Activated CD4-positive, alpha-beta T cell treated with anti-CD3 and anti-CD28 coated beads for 4 hours (primary cell): Measurements from ENCODE around the gene SUSD6.

Experiments used
- DNase-seq, 2 donors: peaks; one replicate each; pipeline ENCODE4 v3.0.0-alpha.2; 2020

Gene SUSD6

GRCh38 chr14:69611172-69612013, at the start of gene SUSD6:
Gene SUSD6, plus strand, starts transcription at chr14:69611596. Its CDS starts 46,997 bp downstream, at chr14:69658593.
- peak; percentile 83 to 89 for DNase-seq

- no peak for DNase-seq
These were observed 49.5 kb upstream of the SUSD6 start for GRCh38 chr14:69561893-69562292.

- no peak for DNase-seq
These were observed 43.8 kb upstream of the SUSD6 start for GRCh38 chr14:69567563-69567962.

DNA sequence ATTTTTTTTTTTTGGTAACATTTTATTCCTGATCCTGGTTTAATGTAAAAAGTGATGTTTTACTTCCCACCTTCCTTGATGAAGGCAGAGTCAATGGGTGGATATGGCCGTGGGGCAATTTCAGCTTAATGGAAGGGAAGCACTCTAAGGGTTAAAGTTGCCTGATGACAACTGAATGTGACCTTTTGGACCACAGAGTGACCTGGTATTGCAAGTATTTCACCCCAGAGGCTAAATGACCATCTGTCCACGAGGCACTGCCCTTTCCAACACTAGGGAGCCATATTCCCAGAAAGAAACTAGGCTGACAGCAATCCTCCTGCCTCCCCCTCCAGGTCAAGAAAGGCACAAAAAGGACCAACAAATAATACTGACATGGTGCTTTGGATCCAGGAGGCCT, 41.5 kb upstream of the SUSD6 start:
- DNase-seq, result no peak

- no peak for DNase-seq
These were observed 40.5 kb upstream of the SUSD6 start for GRCh38 chr14:69570836-69571330.

DNA sequence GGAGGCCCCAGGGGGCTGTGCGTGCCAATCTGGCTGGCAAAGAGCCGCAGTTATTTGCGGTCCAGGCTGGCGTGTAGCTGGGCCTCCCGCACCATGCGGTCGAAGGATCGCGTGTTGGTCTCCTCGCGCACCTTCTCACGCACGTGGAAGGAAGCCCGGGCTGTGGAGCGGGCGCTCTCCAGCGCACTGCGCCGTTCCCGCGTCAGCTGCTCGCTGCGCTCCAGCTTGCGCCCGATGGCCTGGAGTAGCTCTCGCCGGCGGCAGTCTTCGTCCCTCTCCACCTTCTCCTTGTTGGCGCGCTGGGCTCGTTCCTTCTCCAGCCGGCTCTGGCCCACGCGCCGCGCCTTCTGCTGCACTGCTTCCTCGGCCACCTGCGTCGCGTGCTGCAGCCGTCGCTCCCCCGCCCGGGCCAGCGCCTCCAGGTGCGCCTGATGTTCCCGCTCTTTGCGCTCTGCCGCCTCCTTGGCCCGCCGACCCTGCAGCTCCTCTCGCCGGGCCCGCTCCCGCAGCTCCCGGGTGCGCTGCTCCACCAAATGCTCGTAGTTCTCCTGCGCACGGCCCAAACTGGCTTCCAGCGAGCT, 39.9 kb upstream of the SUSD6 start:
- no peak for DNase-seq

DNA sequence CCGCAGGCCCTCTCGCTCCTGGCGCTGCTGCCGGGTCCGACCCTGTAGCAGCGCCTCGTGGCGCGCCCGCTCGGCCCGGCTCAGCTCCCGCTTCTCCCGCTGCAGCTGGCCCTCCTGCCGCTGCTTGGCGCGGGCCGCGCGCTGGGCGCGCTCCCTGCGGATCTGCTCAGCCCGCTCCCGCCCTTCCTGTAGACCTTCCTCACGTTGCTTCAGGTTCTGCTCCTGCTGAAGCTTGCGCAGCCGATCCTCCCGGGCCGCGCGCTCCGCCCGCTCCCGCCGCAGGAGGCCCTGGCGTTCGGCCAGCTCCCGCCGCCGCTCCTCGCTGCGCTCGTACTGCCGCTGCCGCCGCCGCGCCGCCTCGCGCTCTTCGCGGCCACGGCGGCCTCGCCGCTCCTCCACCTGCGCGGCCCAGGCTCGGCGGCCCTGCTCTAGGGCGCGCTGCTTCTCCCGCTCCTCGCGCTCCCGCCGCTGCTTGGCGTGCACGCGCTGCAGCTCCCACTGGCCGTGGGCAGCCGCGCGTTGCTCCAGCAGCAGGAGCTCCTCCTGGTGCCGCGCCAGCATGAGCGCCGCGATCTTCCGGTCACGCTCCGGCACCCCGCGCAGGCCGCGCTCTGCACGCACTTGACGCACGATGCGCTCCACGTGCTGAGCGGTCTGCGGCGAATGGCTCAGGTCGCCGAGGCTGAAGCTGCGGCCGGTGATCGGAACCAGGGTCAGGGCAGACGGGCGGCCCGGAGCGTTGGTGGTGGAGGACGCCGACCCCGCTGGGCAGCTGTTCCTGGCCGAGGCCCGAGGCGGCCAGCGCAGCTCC, 39.2 kb upstream of the SUSD6 start:
- DNase-seq, result no peak

- DNase-seq, result no peak
These were observed 38.6 kb upstream of the SUSD6 start for GRCh38 chr14:69572841-69573135.

DNA sequence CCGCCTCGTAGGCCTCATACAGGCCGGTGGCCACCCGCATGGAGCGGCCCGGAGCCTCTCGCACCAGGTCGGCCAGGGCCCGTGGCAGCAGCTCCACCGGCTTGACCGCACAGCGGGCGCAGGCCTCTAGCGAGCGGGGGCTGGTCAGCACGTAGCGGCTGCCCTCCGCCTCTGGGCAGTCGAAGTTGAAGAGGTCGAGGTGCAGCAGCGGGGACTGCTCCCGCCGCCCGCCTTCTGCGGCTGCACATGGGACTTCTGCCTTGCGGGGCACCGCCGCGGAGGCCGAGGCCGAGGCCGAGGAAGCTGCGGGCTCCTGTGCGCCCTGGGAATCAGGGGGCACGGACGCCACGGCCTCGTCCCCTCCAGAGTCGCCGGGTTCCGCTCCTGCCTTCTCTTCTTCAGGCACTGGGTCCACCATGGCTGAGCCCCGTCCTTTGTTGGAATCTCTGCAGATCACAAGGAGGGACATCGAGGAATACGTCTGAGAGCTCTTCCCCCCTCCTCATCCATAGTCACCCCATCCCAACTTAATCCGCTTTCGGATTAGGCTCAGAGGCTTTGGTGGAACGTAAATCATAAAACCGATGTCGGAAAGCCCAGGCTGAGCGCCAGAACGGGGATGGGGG, 38.1 kb upstream of the SUSD6 start:
- DNase-seq, result no peak

DNA sequence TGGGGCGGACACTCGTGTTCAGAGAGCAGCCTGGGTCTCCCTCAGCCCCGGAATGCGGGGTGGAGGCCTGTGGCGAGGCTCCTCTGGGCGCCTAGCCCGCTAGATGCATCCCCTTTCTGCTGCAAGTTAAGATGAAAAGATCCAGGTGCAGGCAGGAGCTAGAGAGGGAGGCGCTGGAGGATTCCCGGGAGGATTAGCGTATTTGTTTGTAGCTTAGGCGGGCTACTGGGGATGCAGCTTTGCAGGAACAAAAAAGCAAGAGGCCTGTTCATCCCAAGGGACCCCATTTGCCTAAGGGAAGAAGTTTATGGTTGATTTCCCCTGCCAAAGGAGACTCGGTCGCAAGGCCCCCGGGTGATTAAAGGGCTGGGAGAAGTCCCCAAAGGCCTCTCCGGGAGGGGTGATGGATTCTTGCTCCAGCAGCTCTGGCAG, 37.5 kb upstream of the SUSD6 start:
- peak in 1 of 2 donors; percentile 7 for DNase-seq

DNA sequence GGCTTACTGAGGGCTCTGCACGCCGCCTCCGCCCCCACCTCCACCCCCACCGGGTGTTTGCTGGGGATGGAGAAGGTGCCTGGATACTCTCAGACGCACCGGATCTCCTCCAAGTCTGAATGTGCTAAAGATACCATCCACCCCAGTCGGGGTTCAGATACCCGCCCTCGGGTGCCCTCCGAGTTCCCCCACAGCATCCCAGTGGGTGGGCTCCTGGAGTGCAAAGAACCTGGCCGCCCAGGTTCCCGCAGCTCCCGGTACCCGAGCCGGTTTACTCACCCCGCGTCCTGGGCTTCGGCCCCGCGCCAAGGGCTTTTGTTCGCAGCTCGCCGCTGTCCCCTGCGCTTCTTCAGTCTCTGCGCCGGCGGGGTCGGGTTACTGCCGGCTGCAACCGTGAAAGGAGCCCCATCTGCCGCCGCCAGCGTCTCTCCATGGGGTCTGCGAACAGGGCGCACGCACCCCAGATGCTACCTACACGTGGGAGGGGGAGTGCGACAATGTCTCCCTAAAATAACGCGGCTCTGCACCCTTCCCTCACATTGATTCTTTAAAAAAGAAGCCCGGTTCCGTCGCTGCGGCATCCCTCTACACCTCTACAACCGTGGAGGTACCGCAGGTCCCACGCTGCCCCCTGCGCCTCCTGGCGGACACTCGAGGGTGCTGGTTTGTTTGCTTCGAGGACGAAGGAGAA, 37.0 kb upstream of the SUSD6 start, which contains the start of gene CCDC177:
CCDC177 (minus strand) TSS at position 609 of the 691 bp plus-strand sequence. CDS start 1,249 bp downstream, outside the sequence.
- DNase-seq, result peak; percentile 68 to 73

DNA sequence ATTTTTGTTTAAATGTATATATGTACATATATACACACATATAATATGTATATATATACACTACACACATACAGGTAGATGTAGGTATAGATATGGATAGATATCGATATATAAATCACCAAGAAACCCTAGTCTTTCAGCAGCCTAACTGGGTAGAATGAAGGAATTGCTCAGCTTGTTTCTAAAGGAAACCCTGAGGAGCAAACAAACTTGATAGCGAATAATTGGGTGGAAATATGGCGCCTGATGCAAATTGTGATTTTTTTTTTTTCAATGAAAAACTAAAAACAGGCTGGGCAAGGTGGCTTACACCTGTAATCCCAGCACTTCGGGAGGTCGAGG, 36.5 kb upstream of the SUSD6 start:
- no peak for DNase-seq

GRCh38 chr14:69579476-69579875, 31.9 kb upstream of the SUSD6 start:
- no peak for DNase-seq

- no peak for DNase-seq
These were observed 31.3 kb upstream of the SUSD6 start for GRCh38 chr14:69580009-69580577.

DNA sequence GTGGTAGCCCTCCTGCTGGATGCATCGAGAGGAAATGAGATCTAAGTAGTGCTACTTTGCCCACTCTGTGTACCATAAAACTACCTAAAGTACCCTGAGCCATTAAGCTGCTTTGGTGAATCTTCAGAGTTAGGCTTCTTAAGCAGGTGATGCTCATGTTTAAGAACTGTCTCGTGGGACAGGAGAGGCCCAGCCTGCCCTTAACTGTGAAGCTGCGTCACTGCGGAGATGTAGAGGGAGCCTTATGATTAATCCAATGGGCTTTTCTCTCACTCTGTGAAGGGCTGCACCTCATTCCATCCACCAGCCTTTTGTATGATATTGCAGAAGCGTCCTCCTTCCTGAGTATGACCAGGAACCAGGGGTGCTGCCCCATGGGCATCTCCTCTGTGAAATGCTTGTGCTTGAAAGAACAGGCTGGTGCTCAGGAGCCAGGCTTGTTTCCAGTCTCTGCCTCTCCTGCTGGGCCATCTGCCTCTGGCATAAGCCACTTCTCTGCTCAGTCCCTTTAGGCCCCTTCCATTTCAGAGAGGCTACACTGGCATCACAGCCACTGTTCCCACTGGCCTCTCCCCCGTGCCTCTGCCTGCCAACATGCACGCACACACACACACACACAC, 30.0 kb upstream of the SUSD6 start:
- no peak for DNase-seq

- DNase-seq, result no peak
These were observed 29.2 kb upstream of the SUSD6 start for GRCh38 chr14:69582212-69582611.

- no peak for DNase-seq
These were observed 28.6 kb upstream of the SUSD6 start for GRCh38 chr14:69582829-69583228.

DNA sequence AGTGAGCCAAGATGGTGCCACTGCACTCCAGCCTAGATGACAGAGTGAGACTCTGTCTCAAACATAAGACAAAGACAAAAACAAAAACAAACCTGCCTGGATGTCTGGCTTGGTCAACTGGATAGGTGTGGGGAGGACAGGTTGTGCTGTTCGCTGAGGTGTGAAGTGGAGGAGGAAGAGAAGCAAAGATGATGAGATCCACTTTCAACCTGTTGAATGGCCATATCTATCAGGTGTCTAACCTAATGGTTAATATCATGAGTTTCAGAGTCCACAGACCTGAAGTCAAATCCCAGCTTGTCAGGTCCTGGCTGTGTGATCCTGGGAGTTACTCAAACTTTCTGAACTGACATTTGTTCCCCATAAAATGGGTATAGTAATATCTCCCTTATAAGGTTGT, 27.0 kb upstream of the SUSD6 start:
- no peak for DNase-seq

GRCh38 chr14:69586404-69586803, 25.0 kb upstream of the SUSD6 start:
- no peak for DNase-seq

DNA sequence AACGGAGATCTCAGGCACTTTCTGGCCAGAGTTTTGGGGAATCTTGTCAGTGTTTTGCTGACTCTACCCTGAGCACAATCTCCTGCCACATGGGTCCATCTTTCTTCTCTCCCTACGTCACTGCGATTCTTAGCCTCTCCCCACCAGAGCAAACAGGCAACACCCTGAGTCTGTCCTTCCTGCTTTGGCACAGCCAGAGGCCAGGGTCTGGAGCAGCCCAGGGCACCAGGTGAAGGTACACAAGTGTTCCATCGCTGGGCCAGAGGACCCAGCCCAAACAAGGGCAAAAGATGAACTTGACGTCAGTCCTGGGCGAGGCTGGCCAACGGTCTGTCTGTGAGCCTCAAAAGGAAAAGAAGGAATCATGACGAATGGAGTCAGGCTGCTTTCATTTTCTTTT, 24.0 kb upstream of the SUSD6 start:
- no peak for DNase-seq

GRCh38 chr14:69591317-69591716, 20.1 kb upstream of the SUSD6 start:
- DNase-seq, result no peak
